Neural cell (in vitro differentiated cells): Measurements from ENCODE around the gene HUS1. TPM values are rescaled to one million over a fixed set of nuclear protein-coding genes. Genes with fewer than 3 reads are reported as not detected.

Experiments used
- H2AFZ ChIP-seq: fragments of 200-600, 300-800 bp; sonication (generic), shearing (Covaris generic); 2 replicates; pipeline ENCODE4 v1.6.0; 2014; ENCODE audit warnings: low read depth, mild to moderate bottlenecking, antibody characterized with exemption, low read length, moderate library complexity
- H3F3A ChIP-seq: fragments of 200-600 bp; shearing (Covaris generic); 2 replicates; pipeline ENCODE4 v1.6.1; 2016; ENCODE audit warnings: mild to moderate bottlenecking, moderate library complexity, mixed read lengths, antibody characterized with exemption, low read length; ENCODE audit not compliant: insufficient read depth, poor library complexity, severe bottlenecking
- H3K27ac ChIP-seq: fragments of 200-600, 300-800 bp; sonication (generic), shearing (Covaris generic); 2 replicates; pipeline ENCODE4 v1.5.1; 2014; ENCODE audit warnings: mild to moderate bottlenecking, low read length, moderate library complexity
- H3K27me3 ChIP-seq: fragments of 300-800, 200-600 bp; sonication (generic), shearing (Covaris generic); 2 replicates; pipeline ENCODE4 v1.6.0; 2014; ENCODE audit warnings: mild to moderate bottlenecking, low read depth, low read length, moderate library complexity; ENCODE audit not compliant: insufficient read depth
- H3K36me3 ChIP-seq: fragments of 300-800, 200-600 bp; sonication (generic), shearing (Covaris generic); 2 replicates; pipeline ENCODE4 v1.5.1; 2014; ENCODE audit warnings: mild to moderate bottlenecking, antibody characterized with exemption, low read length, moderate library complexity; ENCODE audit not compliant: insufficient read depth
- H3K4me2 ChIP-seq: fragments of 300-800, 200-600 bp; sonication (generic), shearing (Covaris generic); 2 replicates; pipeline ENCODE4 v1.6.0; 2014; ENCODE audit warnings: mild to moderate bottlenecking, low read length
- H3K4me3 ChIP-seq: fragments of 300-800, 200-600 bp; sonication (generic), shearing (Covaris generic); 2 replicates; pipeline ENCODE4 v1.5.1; 2014; ENCODE audit warnings: mild to moderate bottlenecking, low read length, moderate library complexity
- H3K79me2 ChIP-seq: fragments of 200-600 bp; shearing (Covaris generic); replicated peaks from 2 replicates; pipeline ENCODE4 v1.6.0; 2014; ENCODE audit warnings: mild to moderate bottlenecking, low read length, moderate library complexity; ENCODE audit not compliant: insufficient read depth
- H3K9ac ChIP-seq: fragments of 300-800, 200-600 bp; sonication (generic), shearing (Covaris generic); 2 replicates; pipeline ENCODE4 v1.6.1; 2016; ENCODE audit warnings: mild to moderate bottlenecking, low read length, mixed read lengths
- H3K9me2 ChIP-seq: fragments of 200-600 bp; shearing (Covaris generic); 2 replicates; pipeline ENCODE4 v1.6.1; 2016; ENCODE audit warnings: mild to moderate bottlenecking, low read length, mixed read lengths; ENCODE audit not compliant: insufficient read depth
- H3K9me3 ChIP-seq: fragments of 200-600, 300-800 bp; sonication (generic), shearing (Covaris generic); 2 replicates; pipeline ENCODE4 v1.6.1; 2016; ENCODE audit warnings: mild to moderate bottlenecking, mixed run types, low read length, moderate library complexity, mixed read lengths
- H4K20me1 ChIP-seq: fragments of 200-600 bp; shearing (Covaris generic); 2 replicates; pipeline ENCODE4 v1.6.1; 2016; ENCODE audit warnings: mild to moderate bottlenecking, mixed run types; ENCODE audit not compliant: insufficient read depth
- CTCF ChIP-seq: fragments of 450-650 bp; IDR thresholded peaks from 2 replicates; pipeline ENCODE4 v1.5.1; 2014; ENCODE audit warnings: antibody characterized with exemption, mild to moderate bottlenecking, moderate library complexity; ENCODE audit not compliant: poor library complexity, severe bottlenecking
- EP300 ChIP-seq: fragments of 450-650 bp; conservative IDR thresholded peaks from 2 replicates; pipeline ENCODE4 v1.6.1; 2014; ENCODE audit warnings: antibody characterized with exemption, mild to moderate bottlenecking, moderate library complexity; ENCODE audit not compliant: poor library complexity, severe bottlenecking
- EZH2 ChIP-seq: fragments of 200-600, 300-800 bp; shearing (Covaris generic), sonication (generic); IDR thresholded peaks from 2 replicates; pipeline ENCODE4 v1.6.1; 2014; ENCODE audit warnings: antibody characterized with exemption, low read length, borderline replicate concordance, mild to moderate bottlenecking; ENCODE audit not compliant: insufficient read depth, poor library complexity, severe bottlenecking
- MXI1 ChIP-seq: fragments of 450-650 bp; conservative IDR thresholded peaks from 2 replicates; pipeline ENCODE4 v1.6.1; 2014; ENCODE audit warnings: antibody characterized with exemption, mild to moderate bottlenecking; ENCODE audit not compliant: poor library complexity, severe bottlenecking
- POLR2AphosphoS5 ChIP-seq: IDR thresholded peaks from 2 replicates; pipeline ENCODE4 v1.6.1; 2012
- RAD21 ChIP-seq: fragments of 450-650 bp; conservative IDR thresholded peaks from 2 replicates; pipeline ENCODE4 v1.6.1; 2014; ENCODE audit warnings: antibody characterized with exemption, mild to moderate bottlenecking, moderate library complexity
- REST ChIP-seq: IDR thresholded peaks from 2 replicates; pipeline ENCODE4 v1.6.1; 2012; ENCODE audit warnings: borderline replicate concordance
- SMC3 ChIP-seq: fragments of 450-650 bp; conservative IDR thresholded peaks from 2 replicates; pipeline ENCODE4 v1.6.1; 2014; ENCODE audit warnings: antibody characterized with exemption, mild to moderate bottlenecking, moderate library complexity; ENCODE audit not compliant: poor library complexity
- TAF1 ChIP-seq: IDR thresholded peaks from 2 replicates; pipeline ENCODE4 v1.6.1; 2012; ENCODE audit warnings: low read depth
- polyA plus RNA-seq: library from polyadenylated mRNA; depleted of rRNA; stranded (reverse); fragments of >200 nt; gene quantifications from 2 replicates; pipeline ENCODE4 v1.2.3, GENCODE V29; 2014

HUS1 gene
- polyA plus RNA-seq, 1 donor from 2014 or later, result 17.4 TPM

- no peak overlapping the region for H3K4me2 ChIP-seq
- no peaks in the 10 kb centered on the region for H3K9me3 ChIP-seq
- no peaks in the 10 kb centered on the region for H3K27me3 ChIP-seq
- no peak overlapping the region for H3K9ac ChIP-seq
- H3K79me2 ChIP-seq, result no peaks in the 10 kb centered on the region
- H3F3A ChIP-seq, result no peaks in the 10 kb centered on the region
- no peak overlapping the region for H2AFZ ChIP-seq
- H4K20me1 ChIP-seq, result no peaks in the 10 kb centered on the region
- no peaks in the 10 kb centered on the region for H3K36me3 ChIP-seq
- H3K4me3 ChIP-seq, result no peak overlapping the region
- no peaks in the 10 kb centered on the region for H3K9me2 ChIP-seq
- no peak for TF ChIP-seq RAD21
- no peak for TF ChIP-seq REST
- TF ChIP-seq EP300, result no peak
- no peak for TF ChIP-seq TAF1
- no peak for TF ChIP-seq POLR2AphosphoS5
- TF ChIP-seq CTCF, result no peak
- no peak for TF ChIP-seq EZH2
- TF ChIP-seq MXI1, result no peak
- no peak for TF ChIP-seq SMC3
- no peak overlapping the region for H3K27ac ChIP-seq
These were observed 34.7 kb downstream of the HUS1 start for GRCh38 chr7:47944536-47945260.

GRCh38 chr7:47943676-47944474 lies 35.5 kb downstream of the HUS1 start:
- Histone ChIP-seq H4K20me1 (no peaks in the 10 kb centered on the region), H3K27me3 (no peaks in the 10 kb centered on the region), H3F3A (no peaks in the 10 kb centered on the region), H3K9ac (no peak overlapping the region), H3K4me3 (no peak overlapping the region), H3K79me2 (no peaks in the 10 kb centered on the region), H3K36me3 (no peaks in the 10 kb centered on the region), H3K27ac (no peak overlapping the region), H3K4me2 (no peak overlapping the region), H2AFZ (no peak overlapping the region), H3K9me3 (no peaks in the 10 kb centered on the region), H3K9me2 (no peaks in the 10 kb centered on the region)
- no peak for TF ChIP-seq CTCF
- no peak for TF ChIP-seq REST
- no peak for TF ChIP-seq RAD21
- TF ChIP-seq EZH2, result no peak
- no peak for TF ChIP-seq TAF1
- TF ChIP-seq MXI1, result no peak
- no peak for TF ChIP-seq SMC3
- TF ChIP-seq POLR2AphosphoS5, result no peak
- no peak for TF ChIP-seq EP300
